ENCODE data around the gene HNRNPLL.

Gene HNRNPLL

GRCh38 chr2:38547791-38548190, 54.9 kb downstream of the HNRNPLL start:
- ATAC-seq: no peak
- TF ChIP-seq GLIS3 (CRISPR knock-in tag; IDR thresholded peaks at IDR 0.05): no peak
- no peak for TF ChIP-seq CSDC2 (CRISPR knock-in tag; IDR thresholded peaks at IDR 0.05)
- no peak for TF ChIP-seq ZNF70 (CRISPR knock-in tag; IDR thresholded peaks at IDR 0.05)
- TF ChIP-seq ESRRG (CRISPR knock-in tag; IDR thresholded peaks at IDR 0.05): no peak
- no peak for TF ChIP-seq ZNF565 (CRISPR knock-in tag; conservative IDR thresholded peaks at IDR 0.05; ENCODE audit: low read depth)
- TF ChIP-seq POU6F1 (CRISPR knock-in tag; IDR thresholded peaks at IDR 0.05; ENCODE audit: borderline replicate concordance, low read depth): no peak
- TF ChIP-seq TOX (CRISPR knock-in tag; IDR thresholded peaks at IDR 0.05; ENCODE audit: borderline replicate concordance): no peak
- no peak for TF ChIP-seq CREB5 (CRISPR knock-in tag; IDR thresholded peaks at IDR 0.05; ENCODE audit: low read depth)
- no peak for TF ChIP-seq SNAI2 (CRISPR knock-in tag; IDR thresholded peaks at IDR 0.05)
- TF ChIP-seq ZFP30 (CRISPR knock-in tag; IDR thresholded peaks at IDR 0.05): no peak
- TF ChIP-seq RARB (CRISPR knock-in tag; IDR thresholded peaks at IDR 0.05): no peak
- TF ChIP-seq OSR1 (CRISPR knock-in tag; IDR thresholded peaks at IDR 0.05): no peak
- TF ChIP-seq BACH2 (CRISPR knock-in tag; IDR thresholded peaks at IDR 0.05; ENCODE audit: borderline replicate concordance): no peak
- no peak for TF ChIP-seq PPARA (CRISPR knock-in tag; IDR thresholded peaks at IDR 0.05; ENCODE audit: borderline replicate concordance)

GRCh38 chr2:38546585-38546984, 56.1 kb downstream of the HNRNPLL start:
- TF ChIP-seq BACH2 (CRISPR knock-in tag; IDR thresholded peaks at IDR 0.05; ENCODE audit: borderline replicate concordance): no peak
- TF ChIP-seq ZFP30 (CRISPR knock-in tag; IDR thresholded peaks at IDR 0.05): no peak
- TF ChIP-seq ZNF8 (CRISPR knock-in tag; IDR thresholded peaks at IDR 0.05): no peak
- no peak for TF ChIP-seq TOX (CRISPR knock-in tag; IDR thresholded peaks at IDR 0.05; ENCODE audit: borderline replicate concordance)
- no peak for TF ChIP-seq ZNF70 (CRISPR knock-in tag; IDR thresholded peaks at IDR 0.05)
- no peak for TF ChIP-seq POU6F1 (CRISPR knock-in tag; IDR thresholded peaks at IDR 0.05; ENCODE audit: borderline replicate concordance, low read depth)

GRCh38 chr2:38546064-38546463, 56.7 kb downstream of the HNRNPLL start:
- TF ChIP-seq GLIS3 (CRISPR knock-in tag; IDR thresholded peaks at IDR 0.05) (no peak), BACH2 (CRISPR knock-in tag; IDR thresholded peaks at IDR 0.05; ENCODE audit: borderline replicate concordance) (no peak), TOX (CRISPR knock-in tag; IDR thresholded peaks at IDR 0.05; ENCODE audit: borderline replicate concordance) (no peak), ESRRG (CRISPR knock-in tag; IDR thresholded peaks at IDR 0.05) (no peak), CREB5 (CRISPR knock-in tag; IDR thresholded peaks at IDR 0.05; ENCODE audit: low read depth) (no peak), ZNF70 (CRISPR knock-in tag; IDR thresholded peaks at IDR 0.05) (no peak), CSDC2 (CRISPR knock-in tag; IDR thresholded peaks at IDR 0.05) (no peak), ZC3H10 (CRISPR knock-in tag; IDR thresholded peaks at IDR 0.05) (no peak), ZFP30 (CRISPR knock-in tag; IDR thresholded peaks at IDR 0.05) (no peak), TSHZ2 (CRISPR knock-in tag; IDR thresholded peaks at IDR 0.05) (no peak), OSR1 (CRISPR knock-in tag; IDR thresholded peaks at IDR 0.05) (no peak), CSRNP3 (CRISPR knock-in tag; IDR thresholded peaks at IDR 0.05) (no peak), SNAI2 (CRISPR knock-in tag; IDR thresholded peaks at IDR 0.05) (no peak), ZNF565 (CRISPR knock-in tag; conservative IDR thresholded peaks at IDR 0.05; ENCODE audit: low read depth) (no peak), RARB (CRISPR knock-in tag; IDR thresholded peaks at IDR 0.05) (no peak)
- no peak for ATAC-seq

More at GRCh38 chr2:38546585-38546984, 56.1 kb downstream of the HNRNPLL start:
- no peak for ATAC-seq
